HepG2 (cell line): ENCODE results near the gene NPC1. TPM values are rescaled to one million over a fixed set of nuclear protein-coding genes. Genes with fewer than 3 reads are reported as not detected.

Experiments used
- BRCA1 ChIP-seq: sonication (generic); formaldehyde crosslinking; IDR thresholded peaks from 2 replicates; pipeline ENCODE4 v1.4.0; 2020; ENCODE audit warnings: missing genetic modification reagents
- CBX2 ChIP-seq, 2 experiments: fragments of 200-600 bp in 1 of 2; sonication (generic); formaldehyde crosslinking in 1 of 2; IDR thresholded peaks; 2 replicates each; pipeline versions ENCODE4 v1.7.0 to v1.8.1; 2018 to 2022; ENCODE audit warnings: low read depth in 2 of 2, low read length in 1 of 2, mild to moderate bottlenecking in 1 of 2, missing genetic modification reagents in 1 of 2
- CCAR2 ChIP-seq: fragments of 200-400 bp; formaldehyde crosslinking; optimal IDR thresholded peaks from 2 replicates; pipeline ENCODE3; 2018; ENCODE audit warnings: low read depth, mild to moderate bottlenecking, low read length, moderate library complexity
- ELF3 ChIP-seq: IDR thresholded peaks from 2 replicates; pipeline ENCODE4 v1.6.1; 2016; ENCODE audit warnings: missing genetic modification reagents, missing compliant biosample characterization
- FOXA3 ChIP-seq: IDR thresholded peaks from 2 replicates; pipeline ENCODE4 v1.6.1; 2016; ENCODE audit warnings: missing genetic modification reagents, missing compliant biosample characterization
- HDAC2 ChIP-seq: sonication (generic); formaldehyde crosslinking; IDR thresholded peaks from 2 replicates; pipeline ENCODE4 v1.4.0; 2020; ENCODE audit warnings: missing genetic modification reagents
- PCBP1 ChIP-seq: fragments of 200-400 bp; formaldehyde crosslinking; IDR thresholded peaks from 2 replicates; pipeline ENCODE4 v1.6.1; 2017; ENCODE audit warnings: mild to moderate bottlenecking, low read depth, low read length, borderline replicate concordance
- PHB2 ChIP-seq: fragments of 450-650 bp; IDR thresholded peaks from 2 replicates; pipeline ENCODE4 v1.6.1; 2018; ENCODE audit not compliant: partially characterized antibody
- SALL1 ChIP-seq: sonication (generic); formaldehyde crosslinking; IDR thresholded peaks from 2 replicates; pipeline ENCODE4 v1.8.0; 2022; ENCODE audit warnings: mild to moderate bottlenecking, missing genetic modification reagents
- SALL2 ChIP-seq: sonication (generic); formaldehyde crosslinking; IDR thresholded peaks from 2 replicates; pipeline ENCODE4 v1.8.1; 2023; ENCODE audit warnings: mild to moderate bottlenecking, missing genetic modification reagents, inconsistent platforms
- SAP130 ChIP-seq: IDR thresholded peaks from 2 replicates; pipeline ENCODE4 v1.6.1; 2016; ENCODE audit warnings: low read depth
- SNAPC2 ChIP-seq: sonication (generic); formaldehyde crosslinking; IDR thresholded peaks from 2 replicates; pipeline ENCODE4 v1.8.1; 2022; ENCODE audit warnings: mild to moderate bottlenecking, missing genetic modification reagents
- SNRNP70 ChIP-seq: fragments of 200-400 bp; formaldehyde crosslinking; IDR thresholded peaks from 2 replicates; pipeline ENCODE4 v1.6.1; 2017; ENCODE audit warnings: mild to moderate bottlenecking, low read depth, low read length, moderate library complexity
- SPEN ChIP-seq: sonication (generic); formaldehyde crosslinking; IDR thresholded peaks from 2 replicates; pipeline ENCODE4 v1.5.1; 2020; ENCODE audit warnings: low read depth, mild to moderate bottlenecking, missing genetic modification reagents
- SRY ChIP-seq: sonication (generic); formaldehyde crosslinking; IDR thresholded peaks from 2 replicates; pipeline ENCODE4 v1.8.0; 2022; ENCODE audit warnings: mild to moderate bottlenecking, missing genetic modification reagents
- ZNF253 ChIP-seq: sonication (generic); formaldehyde crosslinking; IDR thresholded peaks from 2 replicates; pipeline ENCODE4 v1.8.0; 2022; ENCODE audit warnings: mild to moderate bottlenecking, missing genetic modification reagents, borderline replicate concordance
- ZNF292 ChIP-seq: sonication (generic); formaldehyde crosslinking; IDR thresholded peaks from 2 replicates; pipeline ENCODE4 v1.8.1; 2022; ENCODE audit warnings: mild to moderate bottlenecking, low read depth, missing genetic modification reagents, borderline replicate concordance
- ZNF687 ChIP-seq: sonication (generic); formaldehyde crosslinking; IDR thresholded peaks from 2 replicates; pipeline ENCODE4 v1.5.1; 2020; ENCODE audit warnings: mild to moderate bottlenecking, missing genetic modification reagents, moderate library complexity
- ZNF737 ChIP-seq: sonication (generic); formaldehyde crosslinking; IDR thresholded peaks from 2 replicates; pipeline ENCODE4 v1.5.0; 2020; ENCODE audit warnings: missing genetic modification reagents, mild to moderate bottlenecking, borderline replicate concordance
- ZNF782 ChIP-seq: sonication (generic); formaldehyde crosslinking; IDR thresholded peaks from 2 replicates; pipeline ENCODE4 v1.4.0; 2020; ENCODE audit warnings: missing genetic modification reagents, mild to moderate bottlenecking, borderline replicate concordance
- ZSCAN9 ChIP-seq: IDR thresholded peaks from 2 replicates; pipeline ENCODE4 v1.6.1; 2016; ENCODE audit warnings: borderline replicate concordance
- polyA plus RNA-seq, 8 experiments: library from polyadenylated mRNA; depleted of rRNA in 3 of 8; stranded (reverse) in 7 of 8; unstranded in 1 of 8; fragments of >200 nt; fragmentation: Illumina TruSeq in 4 of 8; extraction: Trizol in 4 of 8; gene quantifications; 2 replicates each; pipeline versions ENCODE4 v1.2.1 to v1.2.3, GENCODE V29; 2011 to 2016; ENCODE audit warnings: low read depth in 4 of 8, missing spikeins in 1 of 8, mixed read lengths in 1 of 8; ENCODE audit not compliant: insufficient read depth in 1 of 8
- total RNA-seq, 5 experiments: library from RNA; depleted of rRNA; stranded (reverse); fragments of >200 nt; fragmentation: Illumina TruSeq; extraction: Trizol; gene quantifications; 2 replicates each; pipeline ENCODE4 v1.2.3, GENCODE V29; 2016; ENCODE audit warnings: low read depth in 1 of 5
- TF ChIP-seq, protein P1 (sequence below): sonication (generic); formaldehyde crosslinking; IDR thresholded peaks from 2 replicates; pipeline ENCODE4 v1.4.0; 2020; ENCODE audit warnings: missing genetic modification reagents, low read depth, mild to moderate bottlenecking, borderline replicate concordance
- TF ChIP-seq, protein P2 (sequence below): sonication (generic); formaldehyde crosslinking; IDR thresholded peaks from 2 replicates; pipeline ENCODE4 v1.5.0; 2020; ENCODE audit warnings: mild to moderate bottlenecking, low read depth, missing genetic modification reagents, borderline replicate concordance
- TF ChIP-seq, protein P3 (sequence below): sonication (generic); formaldehyde crosslinking; IDR thresholded peaks from 2 replicates; pipeline ENCODE4 v1.5.0; 2020; ENCODE audit warnings: missing genetic modification reagents

The NPC1 gene
- total and polyA plus RNA-seq, 2 of the 13 experiments (the other 11 are each of a cell fraction or from before 2014, with no cell fraction given) = 46.5 to 114 TPM

DNA sequence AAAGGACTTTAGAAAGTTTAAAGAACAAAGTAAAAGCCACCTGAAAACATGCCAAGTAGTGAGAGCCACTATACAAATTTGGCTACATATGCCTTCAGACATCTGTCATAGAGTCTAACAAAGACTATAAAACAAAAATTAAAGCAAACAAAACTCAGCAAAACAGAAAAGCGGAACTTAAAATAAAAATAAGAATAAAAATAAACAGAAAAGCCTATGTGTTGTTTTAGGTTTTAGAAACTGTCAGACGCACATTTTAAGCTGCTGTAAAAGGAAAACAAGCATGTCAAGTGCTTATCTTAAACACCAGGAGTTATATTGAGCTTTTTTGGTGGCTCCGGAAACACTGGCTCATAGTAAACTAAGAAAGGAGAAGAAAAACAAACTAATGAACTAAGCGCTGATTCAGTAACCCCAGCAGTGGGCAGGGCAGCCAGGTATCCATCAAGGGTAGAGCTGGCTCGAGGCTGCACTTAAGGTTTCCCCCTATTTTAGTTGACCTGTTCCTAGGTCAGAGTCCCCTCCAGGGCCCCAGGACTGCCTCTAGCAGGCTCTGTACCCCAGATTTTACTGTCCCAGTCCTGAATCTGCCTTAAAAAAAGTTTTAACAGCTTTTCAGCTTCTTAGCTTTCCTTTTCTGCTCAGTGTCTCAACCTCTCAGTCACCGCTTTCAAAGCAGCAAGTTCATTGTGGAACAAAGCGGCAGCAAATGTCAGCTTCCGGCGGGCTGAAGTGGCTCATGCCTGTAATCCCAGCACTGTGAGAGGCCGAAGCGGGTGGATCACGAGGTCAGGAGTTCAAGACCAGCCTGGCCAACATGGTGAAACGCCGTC is 98.4 kb downstream of the NPC1 start (continued):
- peak; percentile 46; the same call in 1 of the 2 replicates for TF ChIP-seq SALL1 (CRISPR knock-in tag)
- TF ChIP-seq SNAPC2 (CRISPR knock-in tag) = 0 out of 2 replicates have a peak, but pooled peaks have one; percentile 36
- 0 out of 2 replicates have a peak, but pooled peaks have one; percentile 38 for TF ChIP-seq HDAC2 (CRISPR knock-in tag)
- no peak for TF ChIP-seq SNRNP70
- TF ChIP-seq ZNF253 (CRISPR knock-in tag) = no peak
- TF ChIP-seq SAP130 = peak; percentile 37; the same call in 1 of the 2 replicates
- no peak for TF ChIP-seq BRCA1 (CRISPR knock-in tag)
- no peak for TF ChIP-seq CBX2 (IDR thresholded peaks at IDR 0.05; ENCODE audit: low read depth, low read length)
- no peak for TF ChIP-seq CBX2 (CRISPR knock-in tag; IDR thresholded peaks at IDR 0.05; ENCODE audit: low read depth)
- TF ChIP-seq ZNF782 (CRISPR knock-in tag) = no peak
- TF ChIP-seq SALL2 = no peak
- TF ChIP-seq SPEN (CRISPR knock-in tag) = no peak
- TF ChIP-seq ELF3 (CRISPR knock-in tag) = 0 out of 2 replicates have a peak, but pooled peaks have one; percentile 9
- TF ChIP-seq ZNF687 (CRISPR knock-in tag) = peak; percentile 72
- TF ChIP-seq PHB2 = no peak
- peak; percentile 87 for TF ChIP-seq ZNF292 (CRISPR knock-in tag)
- no peak for TF ChIP-seq CCAR2
- TF ChIP-seq FOXA3 (CRISPR knock-in tag) = no peak
- no peak for TF ChIP-seq PCBP1
- TF ChIP-seq SRY = no peak
- TF ChIP-seq, protein P1, sequence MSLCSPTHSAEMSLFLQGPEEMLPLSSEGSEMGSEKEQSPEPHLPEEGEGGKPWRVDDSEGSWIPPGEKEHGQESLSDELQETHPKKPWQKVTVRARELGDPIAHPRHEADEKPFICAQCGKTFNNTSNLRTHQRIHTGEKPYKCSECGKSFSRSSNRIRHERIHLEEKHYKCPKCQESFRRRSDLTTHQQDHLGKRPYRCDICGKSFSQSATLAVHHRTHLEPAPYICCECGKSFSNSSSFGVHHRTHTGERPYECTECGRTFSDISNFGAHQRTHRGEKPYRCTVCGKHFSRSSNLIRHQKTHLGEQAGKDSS = no peak
- TF ChIP-seq ZNF737 (CRISPR knock-in tag) = no peak
- TF ChIP-seq, protein P2, sequence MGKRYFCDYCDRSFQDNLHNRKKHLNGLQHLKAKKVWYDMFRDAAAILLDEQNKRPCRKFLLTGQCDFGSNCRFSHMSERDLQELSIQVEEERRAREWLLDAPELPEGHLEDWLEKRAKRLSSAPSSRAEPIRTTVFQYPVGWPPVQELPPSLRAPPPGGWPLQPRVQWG (CRISPR knock-in tag) = no peak
- TF ChIP-seq ZSCAN9 (CRISPR knock-in tag) = no peak
- TF ChIP-seq, protein P3, sequence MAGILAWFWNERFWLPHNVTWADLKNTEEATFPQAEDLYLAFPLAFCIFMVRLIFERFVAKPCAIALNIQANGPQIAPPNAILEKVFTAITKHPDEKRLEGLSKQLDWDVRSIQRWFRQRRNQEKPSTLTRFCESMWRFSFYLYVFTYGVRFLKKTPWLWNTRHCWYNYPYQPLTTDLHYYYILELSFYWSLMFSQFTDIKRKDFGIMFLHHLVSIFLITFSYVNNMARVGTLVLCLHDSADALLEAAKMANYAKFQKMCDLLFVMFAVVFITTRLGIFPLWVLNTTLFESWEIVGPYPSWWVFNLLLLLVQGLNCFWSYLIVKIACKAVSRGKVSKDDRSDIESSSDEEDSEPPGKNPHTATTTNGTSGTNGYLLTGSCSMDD (CRISPR knock-in tag) = no peak
